Smooth muscle cell (in vitro differentiated cells): Measurements from ENCODE around the gene ANKS4B. TPM values are rescaled to one million over a fixed set of nuclear protein-coding genes. Genes with fewer than 3 reads are reported as not detected.

Source experiments
- DNase-seq: peaks from one replicate; lab custom pipeline; 2025; ENCODE audit not compliant: unreplicated experiment; lab: John Stamatoyannopoulos, UW
- H2AFZ ChIP-seq: fragments of 200-600 bp; sonication (generic); 2 replicates; pipeline ENCODE4 v1.6.0; 2016; ENCODE audit warnings: antibody characterized with exemption, low read depth, mild to moderate bottlenecking
- H3F3A ChIP-seq: fragments of 200-600 bp; sonication (generic); 2 replicates; pipeline ENCODE4 v1.6.0; 2017; ENCODE audit warnings: antibody characterized with exemption, low read depth
- H3K27ac ChIP-seq: fragments of 200-600 bp; sonication (generic); 2 replicates; pipeline ENCODE4 v1.5.1; 2016; ENCODE audit warnings: low read depth, mild to moderate bottlenecking
- H3K27me3 ChIP-seq: fragments of 200-600 bp; sonication (generic); 2 replicates; pipeline ENCODE4 v1.6.1; 2016; ENCODE audit warnings: low read depth, mild to moderate bottlenecking
- H3K36me3 ChIP-seq: fragments of 200-600 bp; sonication (generic); 2 replicates; pipeline ENCODE4 v1.5.1; 2016; ENCODE audit warnings: low read depth
- H3K4me1 ChIP-seq: fragments of 200-600 bp; sonication (generic); 2 replicates; pipeline ENCODE4 v1.5.1; 2016; ENCODE audit warnings: low read depth
- H3K4me2 ChIP-seq: fragments of 200-600 bp; sonication (generic); 2 replicates; pipeline ENCODE4 v1.6.0; 2016; ENCODE audit warnings: mild to moderate bottlenecking
- H3K4me3 ChIP-seq: fragments of 200-600 bp; sonication (generic); 2 replicates; pipeline ENCODE4 v1.5.1; 2016; ENCODE audit warnings: mild to moderate bottlenecking
- H3K79me2 ChIP-seq: fragments of 200-600 bp; sonication (generic); 2 replicates; pipeline ENCODE4 v1.6.0; 2016; ENCODE audit warnings: low read depth, mild to moderate bottlenecking
- H3K9ac ChIP-seq: fragments of 200-600 bp; sonication (generic); 2 replicates; pipeline ENCODE4 v1.6.0; 2016; ENCODE audit warnings: low read depth
- H3K9me3 ChIP-seq: fragments of 200-600 bp; sonication (generic); replicated peaks from 2 replicates; pipeline ENCODE4 v1.5.1; 2016; ENCODE audit warnings: low read depth
- H4K20me1 ChIP-seq: fragments of 200-600 bp; sonication (generic); 2 replicates; pipeline ENCODE4 v1.6.0; 2016; ENCODE audit warnings: low read depth
- WGBS: methylation state at CpG from one replicate; pipeline ENCODE4 v1.1.7; 2016; ENCODE audit warnings: low lambda C conversion rate; 5-methylcytosine and 5-hydroxymethylcytosine counted together
- polyA plus RNA-seq: library from polyadenylated mRNA; unstranded; fragments of >200 nt; fragmentation: Nextera tagmentation; extraction: Ambion mirVana; gene quantifications from 2 replicates; pipeline ENCODE4 v1.2.1, GENCODE V29; 2016
- total RNA-seq: library from RNA; depleted of rRNA; stranded (reverse); fragments of >200 nt; gene quantifications from 2 replicates; pipeline ENCODE4 v1.2.3, GENCODE V29; 2014
- TF ChIP-seq, protein P1 (sequence below): fragments of 200-600 bp; sonication (generic); IDR thresholded peaks from 2 replicates; pipeline ENCODE4 v1.5.1; 2017; ENCODE audit warnings: borderline replicate concordance, mild to moderate bottlenecking, antibody characterized with exemption; ENCODE audit not compliant: insufficient read depth, poor library complexity, severe bottlenecking

Gene ANKS4B
- total and polyA plus RNA-seq, 2 experiments from 2014 or later: not detected

DNA sequence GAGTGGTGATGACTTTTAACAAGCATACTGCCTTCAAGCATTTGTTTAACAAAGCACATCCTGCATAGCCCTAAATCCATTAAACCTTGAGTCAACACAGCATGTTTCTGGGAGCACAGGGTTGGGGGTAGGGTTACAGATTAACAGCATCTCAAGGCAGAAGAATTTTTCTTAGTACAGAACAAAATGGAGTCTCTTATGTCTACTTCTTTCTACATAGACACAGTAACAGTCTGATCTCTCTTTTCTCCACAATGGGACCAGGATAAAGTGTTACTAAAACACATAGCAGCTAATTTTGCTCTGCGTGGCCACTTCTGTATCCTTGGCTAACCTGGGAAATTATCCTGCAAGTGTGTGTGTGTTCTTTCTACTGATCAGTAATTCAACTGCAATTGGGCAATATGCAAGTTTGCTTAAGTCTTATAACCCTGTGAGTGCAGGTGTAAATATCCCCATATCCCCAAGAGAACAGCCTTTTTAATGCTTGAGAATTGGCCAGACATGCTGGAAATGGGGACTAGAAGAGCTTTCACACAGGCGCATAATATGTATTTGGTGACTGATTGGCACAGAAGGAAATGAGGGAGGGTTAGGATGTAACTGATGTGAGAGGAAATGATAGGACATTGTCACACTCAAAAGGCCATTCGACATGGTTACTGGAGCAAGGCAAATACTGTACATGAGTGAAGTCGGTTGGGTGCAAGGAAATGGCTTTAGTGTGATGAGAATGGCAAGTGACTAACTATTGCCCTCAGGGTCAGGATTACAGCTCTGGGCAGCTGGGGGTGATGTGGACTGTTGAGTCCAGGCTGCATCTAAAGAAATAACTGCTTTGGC, 10.8 kb upstream of the ANKS4B start:
- no peak overlapping the region for H3K4me3 ChIP-seq
- no peak overlapping the region for H3K27ac ChIP-seq
- H2AFZ ChIP-seq: no peak overlapping the region
- no peaks in the 10 kb centered on the region for H3K9me3 ChIP-seq
- no peak for DNase-seq
- peaks cover 25% of the 10 kb centered on the region for H3K27me3 ChIP-seq
- TF ChIP-seq, protein P1, sequence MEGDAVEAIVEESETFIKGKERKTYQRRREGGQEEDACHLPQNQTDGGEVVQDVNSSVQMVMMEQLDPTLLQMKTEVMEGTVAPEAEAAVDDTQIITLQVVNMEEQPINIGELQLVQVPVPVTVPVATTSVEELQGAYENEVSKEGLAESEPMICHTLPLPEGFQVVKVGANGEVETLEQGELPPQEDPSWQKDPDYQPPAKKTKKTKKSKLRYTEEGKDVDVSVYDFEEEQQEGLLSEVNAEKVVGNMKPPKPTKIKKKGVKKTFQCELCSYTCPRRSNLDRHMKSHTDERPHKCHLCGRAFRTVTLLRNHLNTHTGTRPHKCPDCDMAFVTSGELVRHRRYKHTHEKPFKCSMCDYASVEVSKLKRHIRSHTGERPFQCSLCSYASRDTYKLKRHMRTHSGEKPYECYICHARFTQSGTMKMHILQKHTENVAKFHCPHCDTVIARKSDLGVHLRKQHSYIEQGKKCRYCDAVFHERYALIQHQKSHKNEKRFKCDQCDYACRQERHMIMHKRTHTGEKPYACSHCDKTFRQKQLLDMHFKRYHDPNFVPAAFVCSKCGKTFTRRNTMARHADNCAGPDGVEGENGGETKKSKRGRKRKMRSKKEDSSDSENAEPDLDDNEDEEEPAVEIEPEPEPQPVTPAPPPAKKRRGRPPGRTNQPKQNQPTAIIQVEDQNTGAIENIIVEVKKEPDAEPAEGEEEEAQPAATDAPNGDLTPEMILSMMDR: no peak
- no peaks in the 10 kb centered on the region for H4K20me1 ChIP-seq
- no peaks in the 10 kb centered on the region for H3K36me3 ChIP-seq
- peaks cover 7% of the 10 kb centered on the region for H3K4me1 ChIP-seq
- no peaks in the 10 kb centered on the region for H3F3A ChIP-seq
- no peak overlapping the region for H3K4me2 ChIP-seq
- no peaks in the 10 kb centered on the region for H3K79me2 ChIP-seq
- H3K9ac ChIP-seq: no peak overlapping the region
- 61% methylated on average over 4 of the region's 4 CpGs for WGBS

- no peak overlapping the region for H3K4me3 ChIP-seq
- H3K9me3 ChIP-seq: no peaks in the 10 kb centered on the region
- no peak overlapping the region for H3K4me2 ChIP-seq
- no peaks in the 10 kb centered on the region for H4K20me1 ChIP-seq
- H2AFZ ChIP-seq: no peak overlapping the region
- peaks cover 25% of the 10 kb centered on the region for H3K27me3 ChIP-seq
- no peaks in the 10 kb centered on the region for H3F3A ChIP-seq
- peaks cover 7% of the 10 kb centered on the region for H3K4me1 ChIP-seq
- TF ChIP-seq, protein P1: no peak
- no peaks in the 10 kb centered on the region for H3K36me3 ChIP-seq
- no peak overlapping the region for H3K27ac ChIP-seq
- WGBS: 77% methylated on average over 9 of the region's 9 CpGs
- DNase-seq: no peak
- H3K79me2 ChIP-seq: no peaks in the 10 kb centered on the region
- H3K9ac ChIP-seq: no peak overlapping the region
These were observed 9.7 kb upstream of the ANKS4B start for GRCh38 chr16:21223787-21224186.

- Histone ChIP-seq H3K9ac (no peak overlapping the region), H3K36me3 (no peaks in the 10 kb centered on the region), H3K27ac (no peak overlapping the region), H3K4me2 (no peak overlapping the region), H3K9me3 (no peaks in the 10 kb centered on the region), H3F3A (no peaks in the 10 kb centered on the region), H3K4me3 (no peak overlapping the region), H3K79me2 (no peaks in the 10 kb centered on the region), H3K4me1 (peaks cover 7% of the 10 kb centered on the region), H4K20me1 (no peaks in the 10 kb centered on the region), H2AFZ (no peak overlapping the region), H3K27me3 (peaks cover 20% of the 10 kb centered on the region)
- no peak for DNase-seq
- WGBS: 90% methylated on average over 2 of the region's 2 CpGs
- TF ChIP-seq, protein P1: no peak
These were observed 8.7 kb upstream of the ANKS4B start for GRCh38 chr16:21224800-21225199.

- Histone ChIP-seq H3K4me1 (peaks cover 7% of the 10 kb centered on the region), H3K27me3 (peaks cover 13% of the 10 kb centered on the region), H3K27ac (no peak overlapping the region), H4K20me1 (no peaks in the 10 kb centered on the region), H3K9ac (no peak overlapping the region), H3K36me3 (no peaks in the 10 kb centered on the region), H2AFZ (no peak overlapping the region), H3F3A (no peaks in the 10 kb centered on the region), H3K4me2 (no peak overlapping the region), H3K79me2 (no peaks in the 10 kb centered on the region), H3K9me3 (no peaks in the 10 kb centered on the region), H3K4me3 (no peak overlapping the region)
- no peak for DNase-seq
- TF ChIP-seq, protein P1: no peak
These were observed 6.8 kb upstream of the ANKS4B start for GRCh38 chr16:21226749-21227148.
